H1 (cell line): Measurements from ENCODE around the gene NR2C2. TPM values are rescaled to one million over a fixed set of nuclear protein-coding genes. Genes with fewer than 3 reads are reported as not detected.

Experiments
- CTCF ChIA-PET: fragments of 300-600 bp; sonication (Branson Sonifier 250); formaldehyde crosslinking; loops from one replicate; lab custom pipeline; 2021; ENCODE audit not compliant: partially characterized antibody; lab: Charles Lee
- POLR2A ChIA-PET: fragments of 300-600 bp; sonication (Branson Sonifier 250); formaldehyde crosslinking; loops from one replicate; lab custom pipeline; 2021; ENCODE audit warnings: inconsistent platforms; ENCODE audit not compliant: partially characterized antibody; lab: Charles Lee
- DNase-seq, 2 experiments: peaks; one replicate each; pipeline versions ENCODE4 v3.0.0 to v3.0.0-alpha.2; 2010 to 2022; ENCODE audit warnings: low spot score in 2 of 2, low read depth in 1 of 2, mixed read lengths in 1 of 2
- FAIRE-seq: peaks from 2 replicates; lab custom pipeline; 2011; peaks lifted over from hg19 to GRCh38; lab: Jason Lieb, UNC
- H2AFZ ChIP-seq: 2 replicates; pipeline ENCODE4 v1.8.1; 2012; ENCODE audit warnings: low read length, inconsistent platforms
- H2AK5ac ChIP-seq: 2 replicates; pipeline ENCODE4 v1.6.1; 2013; ENCODE audit warnings: low read depth, low read length
- H2BK120ac ChIP-seq: replicated peaks from 2 replicates; pipeline ENCODE3; 2013; ENCODE audit warnings: low read depth, low read length, inconsistent platforms
- H2BK12ac ChIP-seq: 2 replicates; pipeline ENCODE4 v1.6.1; 2013; ENCODE audit warnings: low read depth, low read length
- H2BK15ac ChIP-seq: 2 replicates; pipeline ENCODE4 v1.6.1; 2013; ENCODE audit warnings: low read length
- H2BK20ac ChIP-seq: 2 replicates; pipeline ENCODE4 v1.6.1; 2013; ENCODE audit warnings: low read length
- H2BK5ac ChIP-seq: 2 replicates; pipeline ENCODE4 v1.6.1; 2013; ENCODE audit warnings: low read depth, low read length
- H3K14ac ChIP-seq: 2 replicates; pipeline ENCODE4 v1.6.1; 2013; ENCODE audit warnings: inconsistent platforms; ENCODE audit not compliant: insufficient read length
- H3K18ac ChIP-seq: 2 replicates; pipeline ENCODE4 v1.6.1; 2013; ENCODE audit warnings: low read length; ENCODE audit errors: extremely low read depth
- H3K23ac ChIP-seq: 2 replicates; pipeline ENCODE4 v1.6.1; 2013; ENCODE audit warnings: inconsistent platforms; ENCODE audit not compliant: insufficient read length
- H3K23me2 ChIP-seq: 2 replicates; pipeline ENCODE4 v1.6.1; 2013; ENCODE audit warnings: low read depth, low read length
- H3K27ac ChIP-seq: 2 replicates; pipeline ENCODE4 v1.6.1; 2011; ENCODE audit warnings: low read depth, low read length, inconsistent platforms
- H3K27me3 ChIP-seq, 4 experiments: replicated peaks in 1 of 4; 1 replicate in 1 of 4; 2 replicates in 3 of 4; pipeline versions ENCODE4 v1.6.1 to v1.8.1; 2011 to 2013; ENCODE audit warnings: low read length in 3 of 4, mild to moderate bottlenecking in 3 of 4, inconsistent platforms in 2 of 4, mixed read lengths in 2 of 4, moderate library complexity in 1 of 4; ENCODE audit not compliant: control insufficient read depth in 3 of 4, insufficient read depth in 3 of 4; ENCODE audit errors: extremely low read depth in 1 of 4
- H3K36me3 ChIP-seq, 4 experiments: 2 replicates each; pipeline versions ENCODE4 v1.6.1 to v1.8.1; 2011 to 2013; ENCODE audit warnings: mild to moderate bottlenecking in 4 of 4, low read length in 3 of 4, moderate library complexity in 2 of 4, control low read depth in 1 of 4, inconsistent platforms in 1 of 4; ENCODE audit not compliant: insufficient read depth in 4 of 4, control insufficient read depth in 2 of 4
- H3K4ac ChIP-seq: replicated peaks from 2 replicates; pipeline ENCODE3; 2013; ENCODE audit warnings: low read length, low read depth, mixed read lengths, inconsistent platforms; ENCODE audit not compliant: insufficient read length
- H3K4me1 ChIP-seq, 4 experiments: replicated peaks in 1 of 4; 1 replicate in 1 of 4; 2 replicates in 3 of 4; pipeline versions ENCODE4 v1.6.1 to v1.8.1; 2011 to 2013; ENCODE audit warnings: low read length in 3 of 4, inconsistent platforms in 2 of 4, mixed read lengths in 1 of 4; ENCODE audit not compliant: insufficient read depth in 4 of 4, control insufficient read depth in 3 of 4
- H3K4me2 ChIP-seq, 2 experiments: 2 replicates each; pipeline versions ENCODE4 v1.6.1 to v1.8.1; 2011 to 2013; ENCODE audit warnings: low read depth in 2 of 2, low read length in 2 of 2, control low read depth in 1 of 2, inconsistent platforms in 1 of 2, mild to moderate bottlenecking in 1 of 2; ENCODE audit not compliant: insufficient read depth in 1 of 2
- H3K4me3 ChIP-seq, 4 experiments: fragments of 200-600, 300-600 bp in 1 of 4; sonication (generic), shearing (Covaris generic), sonication (Bioruptor Twin) in 1 of 4; 2 replicates each; pipeline versions ENCODE4 v1.5.1 to v1.8.1; 2011 to 2016; ENCODE audit warnings: low read length in 4 of 4, low read depth in 3 of 4, control low read depth in 2 of 4, inconsistent platforms in 2 of 4, mild to moderate bottlenecking in 2 of 4, mixed read lengths in 1 of 4, moderate library complexity in 1 of 4; ENCODE audit not compliant: insufficient read depth in 2 of 4; ENCODE audit errors: extremely low read depth in 1 of 4
- H3K56ac ChIP-seq: replicated peaks from 2 replicates; pipeline ENCODE3; 2013; ENCODE audit warnings: low read depth, mild to moderate bottlenecking, mixed read lengths, low read length, inconsistent platforms; ENCODE audit not compliant: insufficient read length
- H3K79me1 ChIP-seq: 2 replicates; pipeline ENCODE4 v1.6.1; 2013; ENCODE audit warnings: low read depth, low read length, control low read depth
- H3K79me2 ChIP-seq, 2 experiments: 2 replicates each; pipeline versions ENCODE4 v1.6.1 to v1.8.1; 2012 to 2013; ENCODE audit warnings: low read length in 2 of 2, mild to moderate bottlenecking in 2 of 2, inconsistent platforms in 1 of 2; ENCODE audit not compliant: insufficient read depth in 2 of 2, control insufficient read depth in 1 of 2
- H3K9ac ChIP-seq, 4 experiments: replicated peaks in 1 of 4; 1 replicate in 1 of 4; 2 replicates in 3 of 4; pipeline versions ENCODE4 v1.6.1 to v1.8.1; 2011 to 2013; ENCODE audit warnings: low read depth in 3 of 4, low read length in 3 of 4, control low read depth in 2 of 4, mild to moderate bottlenecking in 2 of 4, moderate library complexity in 2 of 4, inconsistent platforms in 1 of 4; ENCODE audit errors: extremely low read depth in 1 of 4
- H3K9me3 ChIP-seq, 2 experiments: 2 replicates each; pipeline versions ENCODE4 v1.6.1 to v1.8.1; 2012 to 2013; ENCODE audit warnings: mild to moderate bottlenecking in 2 of 2, moderate library complexity in 2 of 2, control low read depth in 1 of 2, inconsistent platforms in 1 of 2, low read depth in 1 of 2, low read length in 1 of 2, mixed read lengths in 1 of 2; ENCODE audit not compliant: insufficient read depth in 2 of 2
- H4K20me1 ChIP-seq, 2 experiments: replicated peaks in 1 of 2; 2 replicates each; pipeline versions ENCODE3 to v1.8.1; 2011 to 2013; ENCODE audit warnings: inconsistent platforms in 2 of 2, low read length in 2 of 2, mild to moderate bottlenecking in 1 of 2; ENCODE audit not compliant: insufficient read depth in 2 of 2, control insufficient read depth in 1 of 2
- H4K5ac ChIP-seq: 2 replicates; pipeline ENCODE4 v1.6.1; 2013; ENCODE audit warnings: low read length, low read depth, mixed read lengths, inconsistent platforms; ENCODE audit not compliant: insufficient read length
- H4K8ac ChIP-seq: 2 replicates; pipeline ENCODE4 v1.8.0; 2013; ENCODE audit warnings: mild to moderate bottlenecking, moderate library complexity, low read length, inconsistent platforms; ENCODE audit not compliant: insufficient read depth; ENCODE audit errors: extremely low read depth
- H4K91ac ChIP-seq: replicated peaks from 2 replicates; pipeline ENCODE3; 2013; ENCODE audit warnings: low read length, mixed read lengths, inconsistent platforms; ENCODE audit not compliant: insufficient read length
- ATF3 ChIP-seq: IDR thresholded peaks from 2 replicates; pipeline ENCODE4 v1.6.1; 2011; ENCODE audit warnings: low read depth, mild to moderate bottlenecking, low read length; ENCODE audit not compliant: insufficient read depth
- CTBP2 ChIP-seq: IDR thresholded peaks from 2 replicates; pipeline ENCODE4 v1.7.0; 2011; ENCODE audit warnings: borderline replicate concordance, mild to moderate bottlenecking, moderate library complexity, mixed read lengths, low read length; ENCODE audit not compliant: insufficient read depth, insufficient read length
- EP300 ChIP-seq, 2 experiments: IDR thresholded peaks; 1 replicate in 1 of 2; 2 replicates in 1 of 2; pipeline ENCODE4 v1.6.1; 2011 to 2012; ENCODE audit warnings: low read depth in 2 of 2, low read length in 2 of 2, mild to moderate bottlenecking in 2 of 2, borderline replicate concordance in 1 of 2, inconsistent platforms in 1 of 2, moderate library complexity in 1 of 2
- KDM1A ChIP-seq: fragments of 200-600, 300-600 bp; sonication (generic); IDR thresholded peaks from 2 replicates; pipeline ENCODE4 v1.7.1; 2016; ENCODE audit warnings: mild to moderate bottlenecking, low read length, borderline replicate concordance
- KDM5A ChIP-seq: fragments of 200-600 bp; IDR thresholded peaks from 2 replicates; pipeline ENCODE4 v1.7.1; 2012; ENCODE audit warnings: mild to moderate bottlenecking, low read length, inconsistent platforms, mixed read lengths
- MAFK ChIP-seq: IDR thresholded peaks from 2 replicates; pipeline ENCODE4 v1.6.1; 2012; ENCODE audit warnings: low read depth, mild to moderate bottlenecking, improper control_type of control experiment, low read length
- POLR2AphosphoS5 ChIP-seq: IDR thresholded peaks from 2 replicates; pipeline ENCODE4 v1.6.1; 2011; ENCODE audit warnings: low read depth, low read length
- RFX5 ChIP-seq: IDR thresholded peaks from 2 replicates; pipeline ENCODE4 v1.6.1; 2011; ENCODE audit warnings: low read depth, low read length, improper control_type of control experiment, borderline replicate concordance
- SIX5 ChIP-seq: IDR thresholded peaks from 2 replicates; pipeline ENCODE4 v1.6.1; 2011; ENCODE audit warnings: mild to moderate bottlenecking, low read depth, low read length
- SP1 ChIP-seq: IDR thresholded peaks from 2 replicates; pipeline ENCODE4 v1.6.1; 2011; ENCODE audit warnings: low read depth, low read length
- TAF7 ChIP-seq: optimal IDR thresholded peaks from 2 replicates; pipeline ENCODE3; 2011; ENCODE audit warnings: low read depth, mild to moderate bottlenecking, inconsistent platforms, low read length, moderate library complexity, borderline replicate concordance
- TBP ChIP-seq: IDR thresholded peaks from 2 replicates; pipeline ENCODE4 v1.6.1; 2011; ENCODE audit warnings: low read depth, low read length, improper control_type of control experiment
- WGBS, 2 experiments: shearing (Covaris generic) in 1 of 2; methylation state at CpG; one replicate each; pipeline versions ENCODE4 v1.1.6 to v1.1.7; 2013 to 2015; ENCODE audit warnings: low lambda C conversion rate in 2 of 2, mixed read lengths in 2 of 2, inconsistent platforms in 1 of 2, low coverage in 1 of 2, missing lambda C conversion rate in 1 of 2; ENCODE audit not compliant: insufficient replicate concordance in 2 of 2, insufficient coverage in 1 of 2, insufficient read length in 1 of 2; ENCODE audit errors: extremely low coverage in 1 of 2, missing lambda C conversion rate in 1 of 2; 5-methylcytosine and 5-hydroxymethylcytosine counted together
- polyA plus RNA-seq, 7 experiments: library from polyadenylated mRNA; depleted of rRNA in 3 of 7; stranded (reverse) in 5 of 7; unstranded in 2 of 7; fragments of >200 nt in 5 of 7; fragments of 200-250 nt in 2 of 7; gene quantifications; 1 replicate in 5 of 7; 2 replicates in 1 of 7; 4 replicates in 1 of 7; pipeline versions ENCODE4 v1.2.1 to v1.2.3, GENCODE V29; 2011 to 2013; ENCODE audit warnings: missing spikeins in 2 of 7, mixed read lengths in 2 of 7
- total RNA-seq: library from RNA; stranded (reverse); fragmentation: NEBNext Ultra II Directional; extraction: Animal tissue kit (Norgen Biotek cat#: 25700); gene quantifications from 2 replicates; pipeline ENCODE4 v1.2.1, GENCODE V29; 2021

Gene NR2C2
- total and polyA plus RNA-seq, 2 of the 8 experiments (the other 6 are each of a cell fraction or from before 2014, with no cell fraction given): 16.6 to 44.4 TPM

- Histone ChIP-seq H3K23me2 (peaks cover 7% of the 10 kb centered on the region; the same call in 1 of the 2 replicates), H4K20me1 (peaks cover 0 to 5% of the 10 kb centered on the region in 2 experiments), H2BK120ac (no peak overlapping the region), H3K14ac (no peak overlapping the region), H3K4me3 (peak overlapping the region; percentile 81 to 97 (median 89)), H4K8ac (peak overlapping the region; percentile 97), H3K79me1 (peaks cover 12% of the 10 kb centered on the region), H3K9ac (peak overlapping the region; percentile 70 to 95 (median 92)), H4K5ac (no peak overlapping the region), H4K91ac (no peak overlapping the region), H3K4me1 (peaks cover 0 to 11% (median 6%) of the 10 kb centered on the region in 4 experiments; a peak in 5 of 7 replicates), H3K27ac (no peak overlapping the region; the same call in 1 of the 2 replicates), H2BK5ac (no peak overlapping the region; the same call in 1 of the 2 replicates), H2BK12ac (no peak overlapping the region), H2BK15ac (no peak overlapping the region), H3K79me2 (peaks cover 9 to 33% of the 10 kb centered on the region in 2 experiments; a peak in 3 of 4 replicates), H2BK20ac (no peak overlapping the region), H3K18ac (no peak overlapping the region), H3K36me3 (peaks cover 0 to 4% (median 1%) of the 10 kb centered on the region in 4 experiments; a peak in 3 of 8 replicates), H3K4me2 (peak overlapping the region; percentile 83 to 88), H3K9me3 (no peaks in the 10 kb centered on the region; a peak in 1 of 4 replicates), H3K4ac (no peak overlapping the region), H2AK5ac (no peak overlapping the region), H3K56ac (no peak overlapping the region), H3K23ac (no peak overlapping the region), H3K27me3 (no peaks in the 10 kb centered on the region), H2AFZ (no peak overlapping the region)
- 12% methylated on average over 25 of the region's 25 CpGs; no CpG with 5 or more reads in 1 of the 2 experiments for WGBS, 2 experiments
- DNase-seq: no peak
- CTCF ChIA-PET: interaction anchor here (0.8 to 2.0 kb wide), 4 partner anchors 9 to 75 kb away, joined by 3 to 11 read pairs (median 5); partner anchors contain the start of gene RBSN
- no peak for FAIRE-seq
- POLR2A ChIA-PET: interaction anchor here (0.8 to 4.0 kb wide), 6 partner anchors 9 to 116 kb away, joined by 3 to 17 read pairs (median 4); no protein-coding TSS in a partner anchor
- TF ChIP-seq KDM5A: no peak
- no peak for TF ChIP-seq EP300 (IDR thresholded peaks at IDR 0.05; ENCODE audit: borderline replicate concordance in 1 of 2, low read depth in 2 of 2, low read length in 2 of 2)
- TF ChIP-seq CTBP2: no peak
- TF ChIP-seq KDM1A: no peak
- TF ChIP-seq ATF3: no peak
- no peak for TF ChIP-seq SP1
- no peak for TF ChIP-seq POLR2AphosphoS5
- no peak for TF ChIP-seq TBP
- no peak for TF ChIP-seq MAFK
- TF ChIP-seq TAF7: no peak
- TF ChIP-seq RFX5: no peak
- TF ChIP-seq SIX5: no peak
Observed at GRCh38 chr3:15064299-15064834, 117.0 kb downstream of the NR2C2 start.
